GM19043 (cell line): ENCODE measurements around the gene NPC1.

Experiments used
- ATAC-seq: cut with Tn5 transposase; IDR thresholded peaks from one replicate; pipeline ENCODE4 v1.9.1; 2021; ENCODE audit warnings: low read depth; ENCODE audit not compliant: unreplicated experiment

Gene NPC1

DNA sequence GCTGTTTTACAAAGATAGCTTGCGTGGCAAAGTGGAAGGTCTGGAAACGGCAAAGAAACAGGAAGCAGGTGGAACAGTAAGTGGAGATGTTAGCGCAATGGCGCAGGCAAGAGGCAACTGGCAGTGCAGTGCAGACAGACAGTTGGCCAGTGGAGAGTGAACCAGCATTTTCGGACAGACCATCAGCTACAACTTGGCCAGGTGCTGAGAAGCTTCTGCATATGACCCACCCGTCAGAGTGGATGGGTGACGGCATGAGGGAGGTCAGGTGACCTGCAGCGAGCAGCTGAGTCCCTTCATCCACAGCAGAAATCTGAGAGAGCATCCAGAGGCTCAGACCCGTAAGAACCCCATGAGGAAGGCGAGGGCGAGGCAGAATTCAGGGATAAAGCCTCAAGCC, 33.8 kb downstream of the NPC1 start:
- ATAC-seq = no peak

DNA sequence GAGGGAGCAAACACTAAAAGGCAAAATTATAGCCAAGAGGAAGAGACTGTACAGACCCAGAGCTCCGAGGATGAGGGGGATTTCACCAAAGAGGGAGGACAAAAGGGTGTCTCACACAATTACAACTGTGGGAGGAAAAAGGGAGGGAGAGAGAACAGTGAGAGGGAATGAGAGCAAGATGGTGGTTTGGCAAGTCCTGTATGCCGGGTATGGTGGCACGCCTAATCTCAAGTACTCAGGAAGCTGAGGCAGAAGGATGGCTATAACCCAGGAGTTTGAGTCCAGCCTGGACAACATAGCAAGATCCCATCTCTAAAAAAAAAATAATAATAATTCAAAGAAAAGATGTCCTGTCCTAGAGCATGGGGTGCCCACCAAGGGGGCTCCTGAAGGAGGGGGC, 34.3 kb downstream of the NPC1 start:
- ATAC-seq = no peak

DNA sequence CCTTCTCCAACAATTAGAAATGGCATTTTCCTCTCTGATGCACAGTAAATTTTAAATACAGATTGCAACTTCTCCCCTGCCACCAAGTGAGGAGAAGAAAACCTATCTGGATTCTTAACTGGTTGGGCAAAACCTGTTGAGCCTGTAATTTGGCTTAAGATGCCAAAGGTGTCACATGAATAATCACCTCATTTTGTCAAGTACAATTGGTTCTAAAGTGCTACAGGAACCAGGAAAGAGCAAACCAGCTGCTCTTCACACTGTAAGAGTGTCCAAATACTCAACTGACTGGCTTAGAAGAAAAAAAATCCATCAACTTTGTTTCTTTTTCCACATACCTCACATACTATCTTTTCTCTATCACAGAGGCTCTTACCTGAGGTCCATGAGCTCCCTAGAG, 35.4 kb downstream of the NPC1 start:
- ATAC-seq = no peak

DNA sequence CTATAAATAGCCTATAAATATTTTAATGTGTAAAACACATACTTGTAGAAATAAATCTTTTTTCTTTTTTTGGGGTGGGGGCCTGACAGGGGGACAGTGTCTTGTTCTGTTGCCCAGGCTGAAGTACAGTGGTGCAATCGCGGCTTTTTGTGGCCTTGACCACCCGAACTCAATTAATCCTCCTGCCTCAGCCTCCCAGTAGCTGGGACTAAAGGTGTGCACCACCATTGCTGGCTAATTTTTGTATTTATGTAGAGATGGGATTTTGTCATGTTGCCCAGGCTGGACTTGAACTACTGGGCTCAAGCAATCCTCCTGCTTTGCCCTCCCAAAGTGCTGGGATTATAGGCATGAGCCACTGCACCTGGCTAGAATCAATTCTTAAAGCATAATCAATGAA, 37.6 kb downstream of the NPC1 start:
- ATAC-seq = no peak

DNA sequence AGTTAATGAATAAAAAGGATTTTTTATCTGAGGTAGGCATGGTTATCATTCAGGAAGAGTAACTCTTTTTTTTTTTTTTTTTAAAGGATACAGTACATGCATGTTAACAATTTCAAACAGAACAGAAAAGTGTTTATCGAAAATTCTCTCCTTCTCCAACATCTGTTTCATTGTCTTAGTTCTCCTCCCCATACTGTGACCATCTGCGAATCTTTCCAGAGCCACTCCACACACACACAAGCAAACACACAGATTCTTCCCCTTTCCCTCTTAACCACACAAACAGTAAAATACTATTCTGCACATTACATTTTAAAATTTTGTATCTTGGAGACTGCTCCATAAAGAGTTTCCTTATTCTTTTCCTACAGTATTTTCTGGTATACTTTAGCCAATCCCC, 38.0 kb downstream of the NPC1 start:
- ATAC-seq = no peak

DNA sequence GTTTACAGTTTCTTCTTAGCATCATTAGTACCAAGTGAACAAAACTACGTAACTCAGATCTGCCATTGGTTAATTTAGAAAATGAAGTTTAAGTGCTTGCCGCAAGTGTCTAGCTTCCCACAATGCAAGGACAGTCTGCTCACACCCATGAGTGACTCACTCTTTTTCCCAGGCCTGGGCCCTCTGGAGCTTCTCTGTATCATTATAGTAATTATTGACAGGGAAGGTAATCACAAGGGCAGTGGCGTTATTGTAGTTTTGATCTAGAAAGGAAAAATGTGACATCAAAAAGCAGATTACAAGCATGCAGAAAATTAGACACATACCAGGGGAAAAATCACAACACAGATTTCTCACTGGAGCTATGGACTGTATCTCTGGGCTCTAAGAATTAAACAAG, 38.5 kb downstream of the NPC1 start:
- no peak for ATAC-seq

DNA sequence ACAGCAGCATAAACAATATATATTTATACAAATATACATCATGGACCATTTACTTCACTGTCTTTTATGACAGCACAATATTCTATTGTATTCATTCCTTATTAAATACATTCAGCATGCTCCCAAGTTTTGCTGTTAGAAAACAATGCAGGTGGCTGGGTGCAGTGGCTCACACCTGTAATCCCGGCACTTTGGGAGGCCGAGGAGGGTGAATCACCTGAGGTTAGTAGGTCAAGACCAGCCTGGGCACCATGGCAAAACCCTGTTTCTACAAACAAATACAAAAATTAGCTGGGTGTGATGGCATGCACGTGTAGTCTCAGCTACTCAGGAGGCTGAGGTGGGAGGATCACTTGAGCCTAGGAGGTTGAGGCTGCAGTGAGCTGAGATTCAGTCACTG, 39.0 kb downstream of the NPC1 start:
- ATAC-seq = no peak

DNA sequence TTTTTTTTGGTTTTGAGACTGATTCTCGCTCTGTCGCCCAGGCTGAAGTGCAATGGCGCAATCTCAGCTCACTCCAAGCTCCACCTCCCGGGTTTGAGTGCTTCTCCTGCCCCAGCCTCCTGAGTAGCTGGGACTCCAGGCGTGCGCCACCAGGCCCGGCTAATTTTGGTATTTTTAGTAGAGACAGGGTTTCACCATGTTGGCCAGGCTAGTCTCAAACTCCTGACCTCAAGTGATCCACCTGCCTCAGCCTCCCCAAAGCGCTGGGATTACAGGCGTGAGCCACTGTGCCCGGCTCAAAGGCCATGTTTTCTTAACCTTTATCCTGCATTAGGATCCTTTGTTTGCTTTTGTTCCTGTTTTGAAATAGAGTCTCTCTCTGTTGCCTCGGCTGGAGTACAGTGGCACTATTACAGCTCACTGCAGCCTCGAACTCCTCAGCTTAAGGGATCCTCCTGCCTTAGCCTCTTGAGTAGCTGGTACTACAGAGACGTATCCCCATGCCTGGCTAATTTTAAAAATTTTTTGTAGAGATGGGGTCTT, 41.0 kb downstream of the NPC1 start:
- ATAC-seq = no peak

DNA sequence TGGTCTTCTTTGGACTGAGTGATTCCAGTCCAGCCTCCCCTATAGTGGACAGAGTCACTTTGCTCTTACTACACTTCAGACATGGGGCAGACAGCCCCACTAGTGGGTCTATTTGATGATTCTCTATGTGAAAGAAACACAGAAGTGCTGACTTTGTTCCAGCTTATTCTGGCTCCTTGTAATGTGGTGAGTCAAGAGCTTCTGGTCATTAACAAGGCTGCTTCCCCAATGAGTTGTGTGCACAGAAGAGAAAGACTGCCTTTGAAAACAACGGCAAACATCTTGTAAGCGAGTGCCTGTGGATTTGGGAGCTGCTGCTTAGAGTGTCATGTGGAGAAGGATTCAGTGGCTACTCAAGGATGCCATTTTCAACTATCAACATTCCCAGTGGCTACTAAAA, 43.8 kb downstream of the NPC1 start:
- ATAC-seq = no peak

DNA sequence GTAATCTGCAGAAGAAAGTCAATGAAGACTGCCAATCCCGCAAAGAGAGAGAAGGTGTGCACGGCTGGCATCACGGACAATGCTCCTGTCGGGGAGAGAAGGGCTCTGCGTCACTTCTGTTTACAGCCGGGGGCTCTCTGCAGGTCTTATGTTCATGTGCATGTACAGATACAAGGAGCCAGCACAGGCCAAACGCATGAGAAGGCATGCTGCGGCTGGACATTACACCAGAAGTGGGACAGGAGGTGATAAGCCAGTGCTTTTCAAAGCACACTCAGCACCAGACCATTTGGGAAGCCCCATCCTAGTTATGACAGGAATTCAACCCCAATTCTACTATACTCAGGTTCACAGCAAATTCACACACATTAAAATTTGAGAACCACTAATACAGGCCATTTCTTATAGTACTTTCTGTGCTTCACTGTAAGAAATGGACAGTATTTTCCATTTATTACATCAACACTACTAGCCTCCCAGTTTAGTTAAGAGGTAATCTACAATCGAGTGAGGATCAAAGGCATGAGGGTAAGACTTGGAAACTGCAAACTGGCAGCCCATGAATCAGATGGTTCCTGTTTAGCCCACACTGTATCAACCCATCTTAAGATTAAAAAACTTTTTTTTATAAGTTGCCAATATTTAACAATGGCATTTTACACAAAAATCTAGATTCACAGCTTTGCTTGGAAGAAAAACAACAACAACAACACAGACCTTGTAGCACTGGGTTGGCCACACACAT, 44.8 kb downstream of the NPC1 start:
- ATAC-seq = no peak

DNA sequence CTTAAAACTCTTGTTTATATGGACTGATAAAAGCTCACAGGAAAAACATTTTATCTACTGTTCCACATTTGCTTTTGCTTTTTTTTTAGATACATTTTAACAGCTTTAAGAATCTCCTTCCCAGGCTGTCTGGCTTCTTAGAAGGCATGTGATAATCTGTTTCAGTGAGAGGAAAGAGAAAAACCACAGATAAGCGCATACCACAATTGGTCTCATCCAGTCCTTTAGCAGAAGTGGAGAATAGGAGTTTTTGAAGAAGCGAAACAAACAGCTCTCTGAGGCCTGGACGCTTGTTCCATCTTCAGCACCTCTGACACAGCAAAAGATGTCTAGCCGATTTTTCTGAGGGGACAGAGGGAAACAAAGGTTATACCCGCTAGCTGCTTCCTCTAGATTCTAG, 45.4 kb downstream of the NPC1 start:
- peak; percentile 86 for ATAC-seq

DNA sequence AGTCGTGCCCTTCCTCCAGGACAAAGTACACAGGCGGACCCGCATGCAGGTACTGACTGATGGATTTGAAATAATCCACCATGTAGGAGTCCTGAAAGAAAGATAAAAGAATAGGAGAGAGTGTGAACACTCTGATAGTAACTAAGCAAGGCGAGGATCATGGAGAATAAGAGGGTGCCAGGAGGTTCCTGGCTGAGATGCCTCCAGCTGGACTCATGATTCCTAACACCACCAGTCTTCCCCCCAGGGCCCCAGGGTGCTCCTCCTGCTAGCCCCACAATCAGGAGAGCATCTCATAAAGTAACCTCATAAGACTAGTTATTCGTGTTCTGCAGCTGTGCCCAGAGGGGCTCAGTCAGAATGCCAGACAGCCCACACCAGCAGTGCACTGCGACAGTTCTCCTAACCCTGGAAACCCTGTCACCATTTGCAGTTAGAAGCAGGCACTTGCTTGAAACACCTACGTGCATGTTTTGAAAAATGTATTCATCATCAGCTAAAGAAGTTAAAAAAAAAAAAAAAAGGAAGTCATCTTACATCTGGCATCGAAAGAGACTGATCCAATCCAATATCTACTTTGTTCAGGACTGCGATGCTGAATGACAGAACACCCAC, 46.3 kb downstream of the NPC1 start:
- ATAC-seq = no peak

DNA sequence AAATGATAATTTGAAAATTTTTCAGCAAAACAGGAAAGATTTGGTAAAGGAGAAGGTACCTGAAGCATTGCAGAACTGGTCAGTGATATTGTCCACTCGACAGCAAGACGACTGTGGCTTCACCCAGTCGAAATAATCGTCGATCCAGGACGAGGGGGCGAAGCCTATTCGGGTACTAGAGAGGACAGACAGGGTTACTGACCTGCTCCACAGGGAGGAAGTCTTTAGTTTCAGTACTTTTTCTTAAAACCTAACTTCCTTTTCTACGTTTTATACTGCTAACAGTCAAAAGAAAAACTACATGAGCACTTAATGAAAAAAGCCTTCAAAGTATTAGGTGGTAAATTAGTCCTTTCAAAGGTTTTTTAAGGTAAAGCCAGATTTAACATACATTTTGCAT, 47.0 kb downstream of the NPC1 start:
- ATAC-seq = no peak

DNA sequence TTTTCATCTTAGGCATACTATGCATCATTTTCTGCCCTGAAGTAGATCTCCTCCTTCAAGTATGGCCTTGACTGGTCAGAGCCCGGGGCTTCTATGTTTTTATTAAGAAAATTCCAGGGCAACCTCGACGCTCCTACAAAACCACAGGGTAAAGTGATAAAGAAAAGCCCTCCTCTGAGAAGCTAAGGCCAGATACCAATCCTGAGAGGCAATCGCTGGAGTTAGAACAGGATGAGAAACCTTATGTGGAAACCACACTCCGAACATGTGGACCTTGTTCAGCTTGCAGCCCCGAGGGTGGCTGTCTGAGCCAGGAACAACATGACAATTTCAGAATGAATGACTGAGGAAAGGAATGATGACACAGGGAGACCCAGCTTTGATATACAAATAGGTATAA, 47.4 kb downstream of the NPC1 start:
- no peak for ATAC-seq

DNA sequence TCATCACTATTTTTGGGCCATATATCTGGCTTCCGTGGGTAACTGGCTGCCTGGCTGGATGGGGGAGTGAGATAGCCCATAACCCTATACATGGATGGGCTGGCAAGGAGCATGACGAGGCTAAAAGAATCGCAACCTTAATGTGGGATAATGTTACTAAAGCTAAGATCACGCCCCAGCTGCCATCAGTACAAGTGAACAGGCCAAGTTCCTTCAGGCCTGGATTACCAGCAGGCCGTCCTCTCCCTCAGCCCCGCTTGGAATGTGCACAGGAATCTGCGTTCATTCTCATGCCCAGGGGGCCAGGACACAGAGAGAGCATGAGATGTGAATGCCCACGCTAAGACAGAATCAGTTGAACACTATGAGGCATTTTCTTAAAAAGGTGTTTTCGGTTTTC, 48.3 kb downstream of the NPC1 start:
- ATAC-seq = no peak

DNA sequence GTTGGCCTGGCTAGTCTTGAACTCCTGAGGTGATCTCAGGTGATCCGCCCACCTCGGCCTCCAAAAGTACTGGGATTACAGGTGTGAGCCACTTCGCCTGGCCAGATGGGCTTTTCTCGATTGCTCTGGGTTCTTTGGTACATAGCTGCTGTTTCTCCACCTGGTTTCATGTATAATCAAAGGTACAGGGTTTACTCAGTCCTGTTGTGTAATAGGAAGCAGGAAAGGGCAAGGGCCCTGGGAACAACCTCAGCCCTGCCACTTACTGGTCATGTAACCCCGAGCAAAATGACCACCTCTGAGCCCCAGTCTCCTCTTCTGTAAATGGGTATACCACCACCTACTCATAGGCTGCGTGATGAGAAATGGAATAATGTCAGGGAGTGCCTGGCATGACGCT, 49.0 kb downstream of the NPC1 start:
- no peak for ATAC-seq

DNA sequence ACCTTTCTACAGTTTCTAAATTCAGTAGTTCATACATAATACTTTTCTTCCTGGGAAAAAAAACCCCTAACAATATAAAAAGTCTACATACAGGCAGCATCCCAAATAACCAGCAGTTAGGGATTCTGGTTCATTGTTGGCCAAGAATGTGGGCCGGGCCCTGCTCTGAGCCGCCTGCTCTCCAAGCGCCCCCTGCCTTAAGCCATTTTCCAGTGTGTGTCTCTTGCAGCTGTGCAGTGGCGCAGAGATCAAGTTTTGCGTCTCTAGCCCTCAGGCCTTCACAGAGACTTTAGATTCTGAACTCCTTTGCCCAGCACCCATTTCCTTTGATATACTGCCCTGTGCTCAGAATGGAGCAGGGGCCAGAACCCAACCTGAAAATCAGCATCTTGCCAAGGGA, 50.1 kb downstream of the NPC1 start:
- ATAC-seq = no peak

DNA sequence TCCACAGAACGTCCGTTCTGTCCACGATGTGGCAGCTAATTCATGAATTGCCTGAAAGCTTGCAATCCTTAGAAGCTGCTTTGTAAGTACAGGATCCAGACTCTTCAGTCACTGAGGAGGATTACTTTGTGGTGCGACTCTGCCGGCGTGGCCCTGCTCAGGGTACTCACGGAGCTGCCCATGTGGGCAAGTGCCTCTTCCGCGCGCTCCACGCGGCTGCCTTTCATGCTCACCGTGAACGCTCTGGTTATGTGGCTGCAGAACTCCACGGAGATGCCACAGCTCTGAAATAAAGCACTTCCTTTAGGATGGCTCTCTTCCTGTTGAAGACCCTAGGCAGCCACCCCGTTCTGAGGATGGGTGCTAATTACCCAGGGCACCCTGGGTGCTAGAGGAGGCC, 52.0 kb downstream of the NPC1 start:
- no peak for ATAC-seq

DNA sequence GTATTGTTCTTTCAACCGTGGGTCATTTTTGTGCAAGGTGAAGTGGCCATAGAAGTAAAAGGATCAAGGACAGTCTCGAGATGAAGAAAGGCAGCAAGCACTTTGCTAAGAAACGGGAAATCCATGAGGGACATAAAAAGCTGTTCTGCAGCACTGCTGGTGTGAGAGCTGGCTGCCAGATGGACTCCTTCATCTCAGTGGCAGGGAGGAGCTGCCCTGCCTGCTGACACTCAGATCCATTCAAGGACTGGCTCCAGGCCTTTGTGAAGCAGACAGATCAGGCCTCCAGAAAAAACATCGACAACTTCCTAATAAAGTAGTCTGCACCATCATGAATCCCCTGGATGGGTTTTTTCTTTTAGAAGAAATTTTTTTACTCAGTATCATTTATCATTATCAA, 53.5 kb downstream of the NPC1 start:
- ATAC-seq = no peak

DNA sequence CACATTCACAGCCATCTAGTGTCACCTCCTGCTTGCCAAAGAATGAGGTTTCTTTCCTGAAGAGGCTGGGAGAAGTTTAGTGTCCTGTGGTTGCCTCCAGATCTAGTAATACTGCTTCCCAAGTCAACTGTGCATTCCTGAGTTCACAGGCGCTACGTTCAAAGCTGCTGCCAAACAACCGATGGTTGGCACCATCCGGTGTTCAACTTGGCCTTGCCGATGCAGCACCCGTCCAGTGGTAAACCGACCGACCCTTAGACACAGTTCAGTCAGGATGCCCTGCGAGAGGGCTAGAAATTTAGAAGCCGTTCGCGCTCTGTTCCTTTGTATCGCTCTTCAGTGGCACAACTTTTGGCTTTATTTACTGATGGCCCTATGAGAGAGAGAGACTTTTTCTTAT, 54.4 kb downstream of the NPC1 start:
- ATAC-seq = no peak

DNA sequence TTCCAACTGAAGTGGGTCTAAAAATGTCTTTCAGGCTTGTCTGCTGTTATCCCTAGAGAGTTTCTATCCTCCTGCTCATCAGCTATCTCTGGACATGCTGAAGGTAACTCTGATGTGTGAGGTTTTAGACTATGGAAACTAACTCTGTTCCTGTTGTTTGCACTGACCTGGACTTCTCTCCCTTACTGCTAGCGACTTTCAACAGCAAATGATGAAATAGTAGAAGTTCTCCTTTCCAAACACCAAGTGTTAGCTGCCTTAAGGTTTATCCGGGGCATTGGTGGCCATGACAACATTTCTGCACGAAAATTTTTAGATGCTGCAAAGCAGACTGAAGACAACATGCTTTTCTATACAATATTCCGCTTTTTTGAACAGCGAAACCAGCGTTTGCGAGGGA, 56.1 kb downstream of the NPC1 start:
- no peak for ATAC-seq

DNA sequence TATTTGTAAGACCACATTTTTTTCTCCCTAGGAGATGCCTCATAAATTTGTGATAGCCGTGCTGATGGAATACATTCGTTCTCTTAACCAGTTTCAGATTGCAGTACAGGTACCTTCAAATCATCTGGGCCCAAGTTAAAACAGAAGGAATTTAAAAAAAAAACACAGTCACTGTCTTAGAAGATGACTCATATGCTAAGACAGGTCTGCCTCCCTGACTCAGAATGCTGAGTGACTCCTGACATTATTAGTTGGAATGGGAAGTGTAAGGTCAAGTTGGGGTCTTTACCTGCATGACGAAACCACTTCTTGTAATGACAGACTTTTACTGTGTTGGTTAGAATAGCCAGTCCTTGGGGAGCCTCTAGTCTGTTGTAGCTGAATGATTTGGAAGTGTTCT, 56.7 kb downstream of the NPC1 start:
- no peak for ATAC-seq
